Activated CD4-positive, alpha-beta T cell treated with anti-CD3 and anti-CD28 coated beads, Interleukin-2, Interleukin-4, amounts not matched to agents 100 ng/mL and 50 ng/mL, durations not matched to agents 16 hours and 8 hours (primary cell): ENCODE results near the gene PPP1CA.

ENCODE experiments used
- DNase-seq: peaks from one replicate; pipeline ENCODE4 v3.0.0-alpha.2; 2020; ENCODE audit warnings: low spot score

The PPP1CA gene

GRCh38 chr11:67382276-67383136, 19.2 kb downstream of the PPP1CA start:
- DNase-seq: peak; percentile 85

GRCh38 chr11:67381244-67381972, 20.2 kb downstream of the PPP1CA start:
- DNase-seq: no peak

- no peak for DNase-seq
Measured at GRCh38 chr11:67379061-67380058, 22.3 kb downstream of the PPP1CA start.

- no peak for DNase-seq
Measured at GRCh38 chr11:67378544-67378943, 23.1 kb downstream of the PPP1CA start.

GRCh38 chr11:67376873-67377808, 24.5 kb downstream of the PPP1CA start:
- DNase-seq: no peak

- no peak for DNase-seq
Measured at GRCh38 chr11:67376063-67376820, 25.4 kb downstream of the PPP1CA start.

GRCh38 chr11:67375320-67376055, 26.2 kb downstream of the PPP1CA start:
- no peak for DNase-seq

- no peak for DNase-seq
Measured at GRCh38 chr11:67374571-67375281, 26.9 kb downstream of the PPP1CA start.

GRCh38 chr11:67373648-67374570, 27.7 kb downstream of the PPP1CA start:
- no peak for DNase-seq

GRCh38 chr11:67372993-67373647, 28.5 kb downstream of the PPP1CA start, which contains the start of gene CLCF1:
Gene CLCF1 (minus strand): TSS chr11:67373598. CDS start chr11:67373539, 59 bp downstream.
- DNase-seq: no peak

GRCh38 chr11:67372321-67372992, 29.2 kb downstream of the PPP1CA start:
- no peak for DNase-seq

- no peak for DNase-seq
Measured at GRCh38 chr11:67371911-67372320, 29.7 kb downstream of the PPP1CA start.

GRCh38 chr11:67371189-67371910, 30.3 kb downstream of the PPP1CA start:
- no peak for DNase-seq

- no peak for DNase-seq
Measured at GRCh38 chr11:67370351-67371076, 31.1 kb downstream of the PPP1CA start.

GRCh38 chr11:67369801-67370284, 31.8 kb downstream of the PPP1CA start:
- DNase-seq: no peak
